NB4 (cell line): ENCODE results near the gene PNISR.

Experiments
- DNase-seq: peaks from one replicate; pipeline ENCODE4 v3.0.0; 2010; ENCODE audit warnings: low read depth
- H3K4me3 ChIP-seq: one replicate; pipeline ENCODE4 v1.5.1; 2011; ENCODE audit warnings: mild to moderate bottlenecking, low read depth, low read length, moderate library complexity
- MYC ChIP-seq: IDR thresholded peaks from 2 replicates; pipeline ENCODE4 v1.6.1; 2011; ENCODE audit warnings: low read depth, low read length
- POLR2A ChIP-seq: IDR thresholded peaks from 2 replicates; pipeline ENCODE4 v1.6.1; 2011; ENCODE audit warnings: mild to moderate bottlenecking; ENCODE audit not compliant: insufficient read length; ENCODE audit errors: extremely low read depth
- TF ChIP-seq, protein P1 (sequence below): IDR thresholded peaks from 2 replicates; pipeline ENCODE4 v1.6.1; 2011; ENCODE audit warnings: low read depth, low read length
- TF ChIP-seq, protein P2 (sequence below): IDR thresholded peaks from one replicate; pipeline ENCODE4 v1.5.1; 2012; ENCODE audit warnings: low read depth, low read length

Gene PNISR

DNA sequence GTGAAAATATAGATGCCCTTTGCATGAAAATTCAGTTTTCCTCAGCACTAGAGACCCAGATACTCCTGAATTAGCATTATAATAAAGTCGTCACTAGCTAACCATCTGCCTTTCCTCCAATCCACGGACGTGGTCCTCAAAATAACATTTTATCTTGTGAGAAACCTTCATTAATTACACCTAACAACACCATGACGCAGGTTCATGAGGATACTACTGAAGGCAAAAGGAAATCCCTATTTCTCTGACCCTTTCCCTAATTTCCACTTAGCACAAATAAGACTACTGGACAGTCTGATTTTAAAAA, 1.3 kb upstream of the PNISR start:
- H3K4me3 ChIP-seq: peak overlapping the region; percentile 98
- TF ChIP-seq, protein P1, sequence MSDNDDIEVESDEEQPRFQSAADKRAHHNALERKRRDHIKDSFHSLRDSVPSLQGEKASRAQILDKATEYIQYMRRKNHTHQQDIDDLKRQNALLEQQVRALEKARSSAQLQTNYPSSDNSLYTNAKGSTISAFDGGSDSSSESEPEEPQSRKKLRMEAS: no peak
- TF ChIP-seq POLR2A (no peak), MYC (no peak)
- TF ChIP-seq, protein P2, sequence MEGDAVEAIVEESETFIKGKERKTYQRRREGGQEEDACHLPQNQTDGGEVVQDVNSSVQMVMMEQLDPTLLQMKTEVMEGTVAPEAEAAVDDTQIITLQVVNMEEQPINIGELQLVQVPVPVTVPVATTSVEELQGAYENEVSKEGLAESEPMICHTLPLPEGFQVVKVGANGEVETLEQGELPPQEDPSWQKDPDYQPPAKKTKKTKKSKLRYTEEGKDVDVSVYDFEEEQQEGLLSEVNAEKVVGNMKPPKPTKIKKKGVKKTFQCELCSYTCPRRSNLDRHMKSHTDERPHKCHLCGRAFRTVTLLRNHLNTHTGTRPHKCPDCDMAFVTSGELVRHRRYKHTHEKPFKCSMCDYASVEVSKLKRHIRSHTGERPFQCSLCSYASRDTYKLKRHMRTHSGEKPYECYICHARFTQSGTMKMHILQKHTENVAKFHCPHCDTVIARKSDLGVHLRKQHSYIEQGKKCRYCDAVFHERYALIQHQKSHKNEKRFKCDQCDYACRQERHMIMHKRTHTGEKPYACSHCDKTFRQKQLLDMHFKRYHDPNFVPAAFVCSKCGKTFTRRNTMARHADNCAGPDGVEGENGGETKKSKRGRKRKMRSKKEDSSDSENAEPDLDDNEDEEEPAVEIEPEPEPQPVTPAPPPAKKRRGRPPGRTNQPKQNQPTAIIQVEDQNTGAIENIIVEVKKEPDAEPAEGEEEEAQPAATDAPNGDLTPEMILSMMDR: no peak
- DNase-seq: no peak

- peak; percentile 96 for DNase-seq
- peak overlapping the region; percentile 98 for H3K4me3 ChIP-seq
- no peak for TF ChIP-seq MYC
- TF ChIP-seq, protein P1: 0 out of 2 replicates have a peak, but pooled peaks have one; percentile 40
- TF ChIP-seq, protein P2: peak; percentile 55
Measured at GRCh38 chr6:99425647-99426450, 741 bp upstream of the PNISR start.

DNA sequence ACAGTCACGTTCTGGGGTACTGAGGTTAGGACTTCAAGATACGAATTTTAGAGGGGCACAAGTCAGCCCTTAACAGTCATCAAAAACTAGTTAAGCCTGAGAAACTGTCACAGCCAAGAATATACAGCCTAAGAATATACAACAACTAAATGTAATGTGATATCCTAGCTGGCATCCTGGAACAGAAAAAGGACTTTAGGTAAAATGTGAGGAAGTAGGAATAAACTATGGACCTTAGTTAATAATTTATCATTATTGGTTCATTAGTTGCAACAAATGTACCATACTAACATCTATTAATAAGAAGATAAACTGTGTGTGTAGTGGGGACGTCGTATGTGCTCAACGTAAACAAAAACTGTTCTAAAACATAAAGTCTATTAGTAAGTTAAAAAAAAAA, 1.1 kb downstream of the PNISR start:
- TF ChIP-seq POLR2A: no peak
- TF ChIP-seq, protein P1: no peak
- no peak for TF ChIP-seq MYC
- TF ChIP-seq, protein P2: no peak
- DNase-seq: no peak
- H3K4me3 ChIP-seq: peak overlapping the region; percentile 98

- peak overlapping the region; percentile 98 for H3K4me3 ChIP-seq
- DNase-seq: no peak
- no peak for TF ChIP-seq MYC
- TF ChIP-seq, protein P2: no peak
- TF ChIP-seq, protein P1: no peak
- TF ChIP-seq POLR2A: no peak
Measured at GRCh38 chr6:99422912-99423311, 2.2 kb downstream of the PNISR start.

- no peak overlapping the region for H3K4me3 ChIP-seq
- no peak for DNase-seq
- TF ChIP-seq, protein P2: no peak
- TF ChIP-seq, protein P1: no peak
- TF ChIP-seq POLR2A (no peak), MYC (no peak)
Measured at GRCh38 chr6:99416892-99417767, 8.0 kb downstream of the PNISR start.
